ENCODE data around the gene SLC26A5.
"Not testable (repeated sequence)": the region's sequence is repeated elsewhere in the genome, so short reads cannot be mapped to it uniquely, and the experiment has no call there.

SLC26A5 gene

GRCh38 chr7:103446049-103446520 is at the start of gene SLC26A5:
Gene SLC26A5, minus strand, starts transcription at chr7:103446207. Its CDS starts 24,693 bp downstream, at chr7:103421514.
- no peak for DNase-seq (ENCODE audit: low spot score)

GRCh38 chr7:103487419-103487818 is 41.4 kb upstream of the SLC26A5 start:
- DNase-seq (ENCODE audit: low spot score), result no peak

GRCh38 chr7:103486873-103487272 is 40.9 kb upstream of the SLC26A5 start:
- not testable (repeated sequence) for DNase-seq (ENCODE audit: low spot score)

- no peak for DNase-seq (ENCODE audit: low spot score)
These were observed 34.8 kb upstream of the SLC26A5 start for GRCh38 chr7:103480771-103481170.

- DNase-seq (ENCODE audit: low spot score), result no peak
These were observed 28.9 kb upstream of the SLC26A5 start for GRCh38 chr7:103474956-103475355.

GRCh38 chr7:103469095-103469948 is 23.3 kb upstream of the SLC26A5 start:
- DNase-seq (ENCODE audit: low spot score), result no peak

GRCh38 chr7:103466814-103467213 is 20.8 kb upstream of the SLC26A5 start:
- no peak for DNase-seq (ENCODE audit: low spot score)

GRCh38 chr7:103462358-103462757 is 16.4 kb upstream of the SLC26A5 start:
- no peak for DNase-seq (ENCODE audit: low spot score)

- peak; percentile 50 for DNase-seq (ENCODE audit: low spot score)
These were observed 1.3 kb upstream of the SLC26A5 start for GRCh38 chr7:103447073-103447960.

GRCh38 chr7:103445228-103446048 is 569 bp downstream of the SLC26A5 start:
- no peak for DNase-seq (ENCODE audit: low spot score)

- DNase-seq (ENCODE audit: low spot score), result no peak
These were observed 6.3 kb downstream of the SLC26A5 start for GRCh38 chr7:103439661-103440060.

- DNase-seq (ENCODE audit: low spot score), result no peak
These were observed 8.4 kb downstream of the SLC26A5 start for GRCh38 chr7:103437623-103438022.

GRCh38 chr7:103432712-103433111 is 13.3 kb downstream of the SLC26A5 start:
- DNase-seq (ENCODE audit: low spot score), result no peak

GRCh38 chr7:103425177-103425576 is 20.8 kb downstream of the SLC26A5 start:
- DNase-seq (ENCODE audit: low spot score), result no peak

GRCh38 chr7:103423467-103424179 is 22.4 kb downstream of the SLC26A5 start:
- no peak for DNase-seq (ENCODE audit: low spot score)

GRCh38 chr7:103420857-103421384 is 25.1 kb downstream of the SLC26A5 start:
- DNase-seq (ENCODE audit: low spot score), result no peak

- no peak for DNase-seq (ENCODE audit: low spot score)
These were observed 27.8 kb downstream of the SLC26A5 start for GRCh38 chr7:103418241-103418640.

GRCh38 chr7:103413407-103413806 is 32.6 kb downstream of the SLC26A5 start:
- DNase-seq (ENCODE audit: low spot score), result no peak

GRCh38 chr7:103412151-103412550 is 33.9 kb downstream of the SLC26A5 start:
- DNase-seq (ENCODE audit: low spot score), result no peak

GRCh38 chr7:103405789-103406613 is 40.0 kb downstream of the SLC26A5 start:
- DNase-seq (ENCODE audit: low spot score), result not testable (repeated sequence)

All from pons (tissue), 1 donor.